GM21447 (cell line): ENCODE measurements around the gene IQSEC1.

Experiments used
- ATAC-seq: cut with Tn5 transposase; IDR thresholded peaks from one replicate; pipeline ENCODE4 v1.9.1; 2021; ENCODE audit not compliant: unreplicated experiment

IQSEC1 gene

DNA sequence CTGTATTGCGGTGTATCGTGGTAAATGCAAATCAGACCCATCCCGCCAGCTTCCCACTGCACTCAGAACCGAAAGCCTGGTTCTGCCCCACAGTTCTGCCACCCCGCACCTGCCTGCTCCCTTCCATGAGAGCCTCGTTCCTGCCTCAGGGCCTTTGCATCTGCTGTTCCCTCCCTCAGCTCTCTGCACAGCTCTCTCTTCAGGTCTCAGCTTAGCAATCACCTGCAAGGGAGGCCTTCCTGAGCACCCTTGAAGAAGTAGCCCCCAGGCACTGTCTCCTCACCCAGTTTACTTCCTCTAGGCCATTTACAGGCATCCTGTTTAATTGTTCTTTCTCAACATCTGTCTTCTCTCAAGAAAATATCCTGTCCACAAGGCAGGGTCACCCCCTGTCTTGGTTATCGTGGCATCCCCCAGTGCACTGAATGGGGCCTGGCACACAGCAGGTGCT is 13.3 kb upstream of the IQSEC1 start:
- ATAC-seq: no peak

GRCh38 chr3:13085846-13086179 is 12.6 kb upstream of the IQSEC1 start:
- ATAC-seq: no peak

- ATAC-seq: no peak
Measured at GRCh38 chr3:13085081-13085845, 12.0 kb upstream of the IQSEC1 start.

DNA sequence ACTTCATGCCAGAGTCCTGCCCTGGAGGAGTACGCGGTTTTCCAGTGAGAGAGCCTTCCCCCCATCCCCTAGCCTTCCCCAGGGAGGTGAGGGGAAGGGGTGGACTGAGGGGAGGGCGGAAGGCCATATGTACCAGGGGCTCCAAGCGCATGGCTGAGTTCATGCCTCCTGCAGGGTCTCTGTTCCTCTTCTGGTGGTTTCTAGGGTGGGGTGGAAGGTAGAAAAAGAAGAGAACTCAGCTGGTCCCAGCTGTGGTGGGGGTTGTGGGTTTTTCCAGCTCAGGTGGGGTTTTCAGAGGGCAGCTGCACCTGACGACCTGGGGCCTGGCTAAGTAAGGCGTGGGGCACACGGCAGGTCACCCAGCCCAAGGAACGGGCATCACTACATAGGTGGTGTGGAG is 10.7 kb upstream of the IQSEC1 start:
- peak; percentile 46 for ATAC-seq

DNA sequence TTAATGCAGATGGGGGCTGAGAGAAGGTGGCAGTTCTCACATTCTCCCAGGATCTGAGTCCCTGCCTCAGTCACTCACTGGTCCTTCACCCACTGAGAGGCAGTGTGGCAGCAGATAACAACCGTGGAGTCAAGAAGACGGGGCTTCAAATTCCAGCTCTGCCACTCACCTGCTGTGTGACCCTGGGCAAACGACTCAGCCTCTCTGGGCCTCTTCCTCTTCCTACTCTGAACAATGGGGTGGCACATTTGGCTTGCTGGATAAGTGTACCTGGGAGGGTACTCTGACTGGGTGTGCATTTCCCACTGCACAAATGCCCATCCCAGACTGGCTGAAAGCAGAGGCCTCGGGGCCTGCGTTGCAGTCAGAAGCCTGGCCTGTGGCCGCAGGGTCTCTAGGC is 10.0 kb upstream of the IQSEC1 start:
- no peak for ATAC-seq

DNA sequence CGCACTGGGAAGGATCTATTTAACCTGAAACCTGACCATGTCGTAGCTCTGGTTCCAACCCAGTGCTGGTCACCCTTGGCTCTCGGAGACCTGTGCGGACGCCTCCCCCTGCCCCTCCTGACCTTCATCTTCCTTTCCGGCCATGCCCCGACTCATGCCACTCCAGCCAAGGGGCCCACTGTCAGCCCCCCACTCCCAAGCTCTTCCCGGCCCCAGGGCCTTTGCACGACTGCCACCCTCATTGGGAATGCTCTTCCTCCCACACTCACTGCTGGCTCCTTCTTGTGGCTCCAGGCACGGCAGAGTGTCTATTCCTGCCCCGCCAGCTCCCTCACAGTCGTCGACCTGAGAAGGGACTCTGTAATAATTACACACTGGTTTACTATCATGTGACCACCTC is 9.4 kb upstream of the IQSEC1 start:
- ATAC-seq: no peak

GRCh38 chr3:13081603-13082360 is 8.6 kb upstream of the IQSEC1 start:
- no peak for ATAC-seq

DNA sequence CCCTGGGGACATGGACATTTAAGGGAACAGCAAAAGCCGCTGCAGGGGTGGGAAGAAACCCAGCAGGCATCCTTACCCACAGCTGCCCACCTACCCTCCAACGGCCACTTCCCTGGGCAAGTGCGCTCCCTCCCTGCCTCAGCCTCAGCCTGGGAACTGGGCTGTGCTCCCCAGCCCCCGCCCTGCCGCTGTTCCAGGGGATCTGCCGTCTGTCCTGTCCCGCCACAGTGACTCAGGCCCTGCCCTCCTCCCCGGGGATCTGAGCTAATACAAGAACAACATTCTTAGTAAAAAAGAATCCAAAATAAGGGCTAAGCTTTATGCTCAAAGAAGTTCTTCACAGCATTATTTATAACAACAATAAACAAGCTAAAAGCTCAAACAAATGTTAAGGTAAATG is 7.4 kb upstream of the IQSEC1 start:
- ATAC-seq: no peak

GRCh38 chr3:13080026-13080425 is 6.8 kb upstream of the IQSEC1 start:
- no peak for ATAC-seq

GRCh38 chr3:13079510-13079909 is 6.3 kb upstream of the IQSEC1 start:
- ATAC-seq: no peak

- no peak for ATAC-seq
Measured at GRCh38 chr3:13079051-13079450, 5.8 kb upstream of the IQSEC1 start.

- no peak for ATAC-seq
Measured at GRCh38 chr3:13078163-13078905, 5.1 kb upstream of the IQSEC1 start.

DNA sequence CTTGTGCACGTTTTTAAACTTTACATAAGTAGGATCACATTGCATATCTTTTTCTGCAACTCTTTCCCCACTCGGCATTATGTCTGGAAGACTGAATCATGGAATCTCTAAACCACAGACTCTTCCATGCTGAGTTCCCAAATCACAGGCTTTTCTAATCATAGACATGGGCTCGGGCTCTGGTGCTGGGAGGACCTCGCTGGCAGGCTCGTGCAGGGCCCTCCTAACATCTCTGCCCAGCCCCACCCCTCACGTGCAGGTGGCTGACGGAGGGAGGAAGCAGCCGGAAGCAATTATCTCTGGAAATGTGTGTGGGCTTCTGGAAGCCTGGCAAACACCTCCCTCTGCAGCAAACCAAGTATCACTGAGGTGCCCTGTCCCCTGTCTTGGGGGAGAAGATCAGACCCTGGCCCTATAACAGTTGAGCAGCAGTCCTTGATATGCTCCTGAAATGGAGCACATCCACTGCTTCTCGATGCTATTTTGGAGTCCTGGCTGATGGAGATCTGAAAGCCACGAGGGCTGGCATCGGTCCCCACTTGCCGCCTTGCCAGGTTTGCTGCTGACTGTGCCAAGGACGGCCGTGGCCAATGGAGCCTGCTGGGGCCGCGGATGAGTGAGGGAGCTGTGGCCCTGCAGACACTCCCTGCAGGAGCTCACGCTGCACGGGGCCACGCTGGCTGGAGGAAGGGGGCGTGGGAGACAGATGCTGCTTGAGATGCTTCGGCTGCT is 4.4 kb upstream of the IQSEC1 start:
- ATAC-seq: no peak

- no peak for ATAC-seq
Measured at GRCh38 chr3:13075986-13076654, 2.9 kb upstream of the IQSEC1 start.

DNA sequence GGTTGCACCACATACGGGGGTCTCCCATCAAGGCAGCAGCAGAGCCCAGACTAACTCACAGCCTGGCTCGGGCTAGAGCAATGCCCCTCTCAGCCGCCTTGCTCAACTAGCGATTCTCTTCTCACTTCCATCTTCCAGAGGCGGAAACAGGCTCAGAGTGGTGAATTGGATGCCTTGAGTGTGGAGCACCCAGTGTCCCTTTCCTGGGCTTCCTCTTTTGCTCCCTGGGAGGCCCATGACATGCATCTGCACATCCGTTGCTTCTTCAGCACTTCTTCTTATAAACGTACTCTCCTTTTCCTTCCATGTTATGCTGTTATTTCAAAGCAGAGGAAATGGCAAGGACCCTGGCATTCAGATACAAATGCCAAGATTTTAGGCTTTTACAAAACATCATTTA is 2.1 kb upstream of the IQSEC1 start:
- no peak for ATAC-seq

- ATAC-seq: no peak
Measured at GRCh38 chr3:13074006-13074375, 762 bp upstream of the IQSEC1 start.

DNA sequence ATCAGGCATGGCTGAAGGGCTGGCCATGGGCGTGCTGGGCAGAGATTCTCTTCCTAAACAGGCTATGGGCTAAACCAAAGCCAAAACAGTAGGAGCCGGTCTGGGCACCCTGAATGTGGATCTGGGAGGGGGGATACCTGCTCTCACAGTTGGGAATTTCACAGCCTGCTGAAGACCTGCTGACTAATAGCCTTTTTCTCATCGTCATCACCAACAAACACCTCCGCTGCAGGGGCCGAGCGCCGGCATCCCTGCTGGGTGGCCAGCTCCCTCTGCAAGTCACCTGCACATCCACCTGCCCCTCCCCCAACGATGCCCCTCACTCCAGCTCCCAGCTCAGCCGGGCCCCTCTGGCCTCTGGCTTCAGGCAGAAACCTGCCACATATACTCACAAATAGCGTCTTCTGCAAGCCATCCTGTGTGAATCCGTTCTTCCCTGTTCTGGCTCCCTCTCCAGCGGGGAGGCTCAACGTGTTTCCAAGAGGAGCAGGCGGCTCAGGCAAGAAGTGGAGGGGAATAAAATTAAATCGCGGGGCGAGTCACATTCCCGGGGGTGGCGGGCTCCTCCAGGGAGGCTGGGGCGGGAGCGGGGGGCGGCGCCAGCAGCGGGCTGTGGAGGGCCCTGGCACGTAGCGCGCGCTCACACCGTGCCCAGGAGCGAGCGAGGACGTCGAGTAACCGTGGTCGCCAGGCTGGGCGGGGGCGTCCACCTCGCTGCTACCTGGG is 466 bp downstream of the IQSEC1 start:
- peak; percentile 19 for ATAC-seq

DNA sequence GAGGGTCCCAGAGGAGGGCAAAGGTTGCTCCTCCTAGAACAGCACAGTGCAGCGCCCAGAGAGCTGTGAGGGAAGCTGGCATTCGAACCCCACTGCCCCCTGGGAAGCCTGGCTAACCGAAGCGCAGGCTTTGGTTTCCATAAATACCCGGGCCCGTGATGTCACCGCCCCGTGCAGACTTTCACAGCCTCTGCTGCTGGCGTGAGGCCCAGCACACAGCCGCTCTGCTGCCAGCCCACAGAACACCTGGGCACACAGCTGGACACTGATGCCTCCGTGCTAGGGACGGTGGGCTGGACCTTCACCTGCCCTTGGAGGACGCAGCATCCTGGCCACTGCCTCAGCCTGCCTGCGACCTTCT is 1.0 kb downstream of the IQSEC1 start:
- ATAC-seq: peak; percentile 62

- no peak for ATAC-seq
Measured at GRCh38 chr3:13071695-13072094, 1.5 kb downstream of the IQSEC1 start.

- no peak for ATAC-seq
Measured at GRCh38 chr3:13070391-13071070, 2.7 kb downstream of the IQSEC1 start.
